H9 (cell line): ENCODE measurements around the gene ABCG1. TPM values are rescaled to one million over a fixed set of nuclear protein-coding genes. Genes with fewer than 3 reads are reported as not detected.

Experiments
- DNase-seq: peaks from one replicate; pipeline ENCODE4 v3.0.0-alpha.2; 2017
- H2AFZ ChIP-seq: one replicate; pipeline ENCODE4 v1.6.1; 2013; ENCODE audit warnings: mild to moderate bottlenecking, low read length, control low read depth, moderate library complexity
- H2AK5ac ChIP-seq: 2 replicates; pipeline ENCODE4 v1.6.1; 2013; ENCODE audit warnings: low read length, control low read depth, mixed read lengths; ENCODE audit not compliant: insufficient read length
- H2BK120ac ChIP-seq: one replicate; pipeline ENCODE4 v1.6.1; 2013; ENCODE audit warnings: low read depth, mild to moderate bottlenecking, low read length, control low read depth, inconsistent platforms; ENCODE audit not compliant: poor library complexity, severe bottlenecking
- H2BK12ac ChIP-seq: 2 replicates; pipeline ENCODE4 v1.6.1; 2013; ENCODE audit warnings: low read length, control low read depth, mixed read lengths, low read depth; ENCODE audit not compliant: insufficient read length
- H2BK15ac ChIP-seq: 2 replicates; pipeline ENCODE4 v1.6.1; 2013; ENCODE audit warnings: low read depth, low read length, control low read depth
- H2BK20ac ChIP-seq: one replicate; pipeline ENCODE4 v1.6.1; 2013; ENCODE audit warnings: low read depth, mild to moderate bottlenecking, low read length, control low read depth, inconsistent platforms; ENCODE audit not compliant: poor library complexity, severe bottlenecking
- H2BK5ac ChIP-seq: 2 replicates; pipeline ENCODE4 v1.6.1; 2013; ENCODE audit warnings: low read length, control low read depth, mixed read lengths; ENCODE audit not compliant: insufficient read length
- H3K14ac ChIP-seq: 2 replicates; pipeline ENCODE4 v1.6.1; 2013; ENCODE audit warnings: low read length, control low read depth; ENCODE audit not compliant: insufficient read depth
- H3K18ac ChIP-seq: 2 replicates; pipeline ENCODE4 v1.6.1; 2013; ENCODE audit warnings: low read depth, mild to moderate bottlenecking, mixed read lengths, low read length, control low read depth; ENCODE audit not compliant: insufficient read length
- H3K23ac ChIP-seq: 2 replicates; pipeline ENCODE4 v1.6.1; 2013; ENCODE audit warnings: low read length, control low read depth, mixed read lengths, low read depth; ENCODE audit not compliant: insufficient read length
- H3K23me2 ChIP-seq: 2 replicates; pipeline ENCODE4 v1.6.1; 2013; ENCODE audit warnings: low read depth, mild to moderate bottlenecking, mixed read lengths, low read length, control low read depth; ENCODE audit not compliant: insufficient read length, poor library complexity, severe bottlenecking
- H3K27ac ChIP-seq: 2 replicates; pipeline ENCODE4 v1.5.1; 2013; ENCODE audit warnings: low read length, control low read depth, mixed read lengths, low read depth; ENCODE audit not compliant: insufficient read length
- H3K27me3 ChIP-seq: 2 replicates; pipeline ENCODE4 v1.6.1; 2013; ENCODE audit warnings: low read length, control low read depth, inconsistent platforms; ENCODE audit not compliant: insufficient read depth
- H3K4ac ChIP-seq: 2 replicates; pipeline ENCODE4 v1.6.1; 2013; ENCODE audit warnings: low read depth, mild to moderate bottlenecking, control low read depth, inconsistent platforms, low read length, moderate library complexity
- H3K4me1 ChIP-seq: 2 replicates; pipeline ENCODE4 v1.6.1; 2013; ENCODE audit warnings: low read length, control low read depth, inconsistent platforms; ENCODE audit not compliant: insufficient read depth
- H3K4me2 ChIP-seq: 2 replicates; pipeline ENCODE4 v1.6.1; 2013; ENCODE audit warnings: low read length, control low read depth, mixed read lengths; ENCODE audit not compliant: insufficient read length, insufficient read depth
- H3K56ac ChIP-seq: 2 replicates; pipeline ENCODE4 v1.6.1; 2013; ENCODE audit warnings: low read depth, mild to moderate bottlenecking, mixed read lengths, low read length, control low read depth; ENCODE audit not compliant: insufficient read length
- H3K79me1 ChIP-seq: 2 replicates; pipeline ENCODE4 v1.6.1; 2013; ENCODE audit warnings: low read depth, mild to moderate bottlenecking, moderate library complexity, low read length, control low read depth, inconsistent platforms; ENCODE audit not compliant: insufficient read depth, poor library complexity, severe bottlenecking
- H3K79me2 ChIP-seq: 2 replicates; pipeline ENCODE4 v1.6.1; 2013; ENCODE audit warnings: low read length, control low read depth, inconsistent platforms; ENCODE audit not compliant: insufficient read depth
- H3K9ac ChIP-seq: 2 replicates; pipeline ENCODE4 v1.6.1; 2013; ENCODE audit warnings: low read length, control low read depth, mixed read lengths; ENCODE audit not compliant: insufficient read length; ENCODE audit errors: extremely low read depth
- H3K9me3 ChIP-seq: one replicate; pipeline ENCODE4 v1.6.1; 2013; ENCODE audit warnings: low read depth, low read length, inconsistent platforms; ENCODE audit not compliant: control insufficient read depth
- H3T11ph ChIP-seq: one replicate; pipeline ENCODE4 v1.6.1; 2013; ENCODE audit warnings: mild to moderate bottlenecking, low read length, control low read depth, inconsistent platforms
- H4K20me1 ChIP-seq: one replicate; pipeline ENCODE4 v1.6.1; 2013; ENCODE audit not compliant: control insufficient read depth, insufficient read length, insufficient read depth
- H4K5ac ChIP-seq: 2 replicates; pipeline ENCODE4 v1.6.1; 2013; ENCODE audit warnings: low read depth, mild to moderate bottlenecking, mixed read lengths, low read length, control low read depth; ENCODE audit not compliant: insufficient read length
- H4K8ac ChIP-seq: replicated peaks from 2 replicates; pipeline ENCODE4 v1.6.1; 2013; ENCODE audit warnings: low read length, control low read depth, mixed read lengths, low read depth; ENCODE audit not compliant: insufficient read length
- H4K91ac ChIP-seq: 2 replicates; pipeline ENCODE4 v1.6.1; 2013; ENCODE audit warnings: low read depth, mild to moderate bottlenecking, moderate library complexity, mixed read lengths, low read length, control low read depth; ENCODE audit not compliant: insufficient read length
- H3K27ac Mint-ChIP-seq, 3 experiments: 2 replicates in 2 of 3; 3 replicates in 1 of 3; pipeline ENCODE4 v1.8.0; 2020 to 2021; ENCODE audit warnings: mixed read lengths in 3 of 3, mild to moderate bottlenecking in 1 of 3, moderate library complexity in 1 of 3
- H3K27me3 Mint-ChIP-seq: 2 replicates; pipeline ENCODE4 v1.8.0; 2021; ENCODE audit warnings: low read depth, mild to moderate bottlenecking, moderate library complexity, mixed read lengths
- H3K36me3 Mint-ChIP-seq, 3 experiments: 2 replicates in 2 of 3; 3 replicates in 1 of 3; pipeline ENCODE4 v1.8.0; 2020 to 2021; ENCODE audit warnings: low read depth in 3 of 3, mixed read lengths in 3 of 3; ENCODE audit not compliant: insufficient read depth in 1 of 3
- H3K4me1 Mint-ChIP-seq, 2 experiments: 2 replicates each; pipeline ENCODE4 v1.8.0; 2020; ENCODE audit warnings: mixed read lengths in 2 of 2
- H3K4me3 Mint-ChIP-seq, 2 experiments: 2 replicates in 1 of 2; 3 replicates in 1 of 2; pipeline ENCODE4 v1.8.0; 2020 to 2021; ENCODE audit warnings: mild to moderate bottlenecking in 2 of 2, mixed read lengths in 2 of 2, moderate library complexity in 1 of 2
- H3K9me3 Mint-ChIP-seq, 2 experiments: 2 replicates in 1 of 2; 3 replicates in 1 of 2; pipeline ENCODE4 v1.8.0; 2020; ENCODE audit warnings: mild to moderate bottlenecking in 2 of 2, mixed read lengths in 2 of 2, moderate library complexity in 1 of 2
- CTCF ChIP-seq: fragments of 200-600 bp; sonication (generic); conservative IDR thresholded peaks from 3 replicates; pipeline ENCODE4 v1.8.0; 2021; ENCODE audit warnings: antibody characterized with exemption, mild to moderate bottlenecking
- WGBS: extraction: QIAGEN DNeasy Blood & Tissue Kit; methylation state at CpG from one replicate; pipeline ENCODE4 v1.1.7; 2013; ENCODE audit warnings: missing lambda C conversion rate, low lambda C conversion rate, mixed read lengths; ENCODE audit not compliant: insufficient read length; ENCODE audit errors: extremely low coverage; 5-methylcytosine and 5-hydroxymethylcytosine counted together
- total RNA-seq: library from RNA; stranded (reverse); gene quantifications from 2 replicates; pipeline ENCODE4 v1.2.1, GENCODE V29; 2021

ABCG1 gene
- total RNA-seq, 1 experiment from 2014 or later = 0.83 TPM

GRCh38 chr21:42260121-42260520 lies 41.2 kb downstream of the ABCG1 start:
- H3K23me2 ChIP-seq = no peaks in the 10 kb centered on the region
- no peak overlapping the region for H2BK20ac ChIP-seq
- no peak overlapping the region for H3K4ac ChIP-seq
- H3K9ac ChIP-seq = no peak overlapping the region
- Mint-ChIP-seq H3K36me3 (no peaks in the 10 kb centered on the region), H3K27ac (no peak overlapping the region), H3K4me3 (no peak overlapping the region), H3K4me1 (peaks cover 25 to 46% of the 10 kb centered on the region in 2 experiments), H3K9me3 (no peaks in the 10 kb centered on the region; a peak in 1 of 5 replicates), H3K27me3 (peaks cover 10% of the 10 kb centered on the region)
- H3K14ac ChIP-seq = no peak overlapping the region
- H2AFZ ChIP-seq = no peak overlapping the region
- H4K5ac ChIP-seq = no peak overlapping the region
- no peak overlapping the region for H2BK12ac ChIP-seq
- no peak overlapping the region for H2AK5ac ChIP-seq
- no peak overlapping the region for H4K91ac ChIP-seq
- no peak for DNase-seq
- H2BK5ac ChIP-seq = no peak overlapping the region
- no peak overlapping the region for H4K8ac ChIP-seq
- H3K79me2 ChIP-seq = no peaks in the 10 kb centered on the region
- no peaks in the 10 kb centered on the region for H4K20me1 ChIP-seq
- no peak overlapping the region for H2BK15ac ChIP-seq
- H3T11ph ChIP-seq = no peak overlapping the region
- H3K4me2 ChIP-seq = no peak overlapping the region
- H3K4me1 ChIP-seq = peaks cover 2% of the 10 kb centered on the region; the same call in 1 of the 2 replicates
- no peaks in the 10 kb centered on the region for H3K27me3 ChIP-seq
- no peaks in the 10 kb centered on the region for H3K79me1 ChIP-seq
- no peak overlapping the region for H3K27ac ChIP-seq
- no peak overlapping the region for H2BK120ac ChIP-seq
- no peak for TF ChIP-seq CTCF
- H3K9me3 ChIP-seq = no peaks in the 10 kb centered on the region
- no peak overlapping the region for H3K23ac ChIP-seq
- H3K56ac ChIP-seq = no peak overlapping the region
- H3K18ac ChIP-seq = no peak overlapping the region
- WGBS = no CpG with 5 or more reads among the region's 10 CpGs
